ENCODE results near the gene TPP1. TPM values are rescaled to one million over a fixed set of nuclear protein-coding genes. Genes with fewer than 3 reads are reported as not detected.

TPP1 gene
- polyA plus RNA-seq, 3 donors, result 218 to 359 (median 271) TPM

- no peaks in the 10 kb centered on the region for H3K79me2 ChIP-seq (ENCODE audit: insufficient read depth, low read length)
- no peak overlapping the region for H3K27ac Mint-ChIP-seq
- H3K4me1 ChIP-seq (ENCODE audit: control insufficient read depth in 1 of 2, insufficient read depth in 2 of 2, low read length in 2 of 2), result peaks cover 16 to 21% of the 10 kb centered on the region in 2 donors
- H3K36me3 Mint-ChIP-seq, result no peaks in the 10 kb centered on the region
- peaks cover 31% of the 10 kb centered on the region in 2 donors for H3K27me3 ChIP-seq (ENCODE audit: control insufficient read depth in 2 of 2, insufficient read depth in 2 of 2, low read length in 2 of 2)
- no peak for DNase-seq
- H3K9me3 ChIP-seq (replicated peaks in 1 of 2; ENCODE audit: control insufficient read depth in 1 of 2, insufficient read depth in 1 of 2, low read length in 2 of 2), result peaks cover 0 to 5% of the 10 kb centered on the region in 2 donors
- H3K27ac ChIP-seq (ENCODE audit: low read depth in 1 of 2, low read length in 2 of 2), result no peak overlapping the region
- H3K27me3 Mint-ChIP-seq (ENCODE audit: low read depth in 3 of 3), result peaks cover 15 to 16% (median 15%) of the 10 kb centered on the region in 3 donors
- H3K9ac ChIP-seq (ENCODE audit: insufficient read depth, low read length, poor library complexity, severe bottlenecking), result no peak overlapping the region
- H3K4me3 ChIP-seq (replicated peaks in 1 of 3; ENCODE audit: low read depth in 2 of 3, low read length in 3 of 3), result no peak overlapping the region
- H2AFZ ChIP-seq (ENCODE audit: insufficient read depth, low read depth, low read length, poor library complexity, severe bottlenecking), result no peak overlapping the region
- H3K36me3 ChIP-seq (replicated peaks in 1 of 2; ENCODE audit: control insufficient read depth in 1 of 2, insufficient read depth in 2 of 2, low read length in 2 of 2), result no peaks in the 10 kb centered on the region
- H3K9me3 Mint-ChIP-seq, result peaks cover 0 to 4% (median 0%) of the 10 kb centered on the region in 7 donors
- H3K4me3 Mint-ChIP-seq, result no peak overlapping the region
- H3K4me1 Mint-ChIP-seq, result peaks cover 9% of the 10 kb centered on the region
- no peaks in the 10 kb centered on the region for H4K20me1 ChIP-seq (ENCODE audit: insufficient read depth, low read length)
- no peak overlapping the region for H3K4me2 ChIP-seq (replicated peaks; ENCODE audit: extremely low read depth, low read length, poor library complexity, severe bottlenecking)
- 78% methylated on average over 1 of the region's 1 CpG for WGBS (ENCODE audit: insufficient coverage)
- TF ChIP-seq, protein P1, sequence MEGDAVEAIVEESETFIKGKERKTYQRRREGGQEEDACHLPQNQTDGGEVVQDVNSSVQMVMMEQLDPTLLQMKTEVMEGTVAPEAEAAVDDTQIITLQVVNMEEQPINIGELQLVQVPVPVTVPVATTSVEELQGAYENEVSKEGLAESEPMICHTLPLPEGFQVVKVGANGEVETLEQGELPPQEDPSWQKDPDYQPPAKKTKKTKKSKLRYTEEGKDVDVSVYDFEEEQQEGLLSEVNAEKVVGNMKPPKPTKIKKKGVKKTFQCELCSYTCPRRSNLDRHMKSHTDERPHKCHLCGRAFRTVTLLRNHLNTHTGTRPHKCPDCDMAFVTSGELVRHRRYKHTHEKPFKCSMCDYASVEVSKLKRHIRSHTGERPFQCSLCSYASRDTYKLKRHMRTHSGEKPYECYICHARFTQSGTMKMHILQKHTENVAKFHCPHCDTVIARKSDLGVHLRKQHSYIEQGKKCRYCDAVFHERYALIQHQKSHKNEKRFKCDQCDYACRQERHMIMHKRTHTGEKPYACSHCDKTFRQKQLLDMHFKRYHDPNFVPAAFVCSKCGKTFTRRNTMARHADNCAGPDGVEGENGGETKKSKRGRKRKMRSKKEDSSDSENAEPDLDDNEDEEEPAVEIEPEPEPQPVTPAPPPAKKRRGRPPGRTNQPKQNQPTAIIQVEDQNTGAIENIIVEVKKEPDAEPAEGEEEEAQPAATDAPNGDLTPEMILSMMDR (IDR thresholded peaks at IDR 0.05), result no peak
- intact Hi-C loops (cut with micrococcal nuclease), result loop anchor here (5.0 kb wide), 2 partner anchors 41 to 51 kb away; partner anchors contain the start of genes ILK (in 1 of the 2), RRP8 (in 1 of the 2) and TAF10 (in 1 of the 2)
Observed at GRCh38 chr11:6653097-6653496, 33.9 kb upstream of the TPP1 start.

DNA sequence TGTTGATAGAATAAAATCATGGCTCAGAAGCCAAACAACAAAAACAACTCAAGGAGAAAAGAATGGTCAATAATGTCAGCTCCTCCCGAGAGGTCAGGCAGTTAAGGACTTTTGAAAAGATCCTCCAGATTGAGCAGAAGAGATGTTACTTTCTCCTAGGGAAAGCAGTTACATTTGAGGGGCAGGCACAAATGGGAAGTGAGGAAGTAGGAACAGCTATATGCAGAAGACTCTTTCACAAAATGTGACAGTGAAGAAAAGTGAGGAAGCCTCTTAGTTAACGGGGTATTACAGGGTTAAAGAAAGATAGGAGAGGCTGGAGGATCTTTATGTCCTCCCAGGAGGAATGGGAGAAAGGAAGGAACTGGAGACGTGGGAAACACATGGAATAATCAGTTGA lies 33.0 kb upstream of the TPP1 start:
- Mint-ChIP-seq H3K9me3 (peaks cover 0 to 4% (median 0%) of the 10 kb centered on the region in 7 donors), H3K4me3 (no peak overlapping the region), H3K27ac (no peak overlapping the region), H3K4me1 (peaks cover 9% of the 10 kb centered on the region), H3K36me3 (no peaks in the 10 kb centered on the region), H3K27me3 (ENCODE audit: low read depth in 3 of 3) (peaks cover 13 to 14% (median 14%) of the 10 kb centered on the region in 3 donors)
- H3K4me3 ChIP-seq (replicated peaks in 1 of 3; ENCODE audit: low read depth in 2 of 3, low read length in 3 of 3), result no peak overlapping the region
- H3K9me3 ChIP-seq (replicated peaks in 1 of 2; ENCODE audit: control insufficient read depth in 1 of 2, insufficient read depth in 1 of 2, low read length in 2 of 2), result peaks cover 0 to 5% of the 10 kb centered on the region in 2 donors
- DNase-seq, result no peak
- no peak overlapping the region for H2AFZ ChIP-seq (ENCODE audit: insufficient read depth, low read depth, low read length, poor library complexity, severe bottlenecking)
- no peaks in the 10 kb centered on the region for H3K36me3 ChIP-seq (replicated peaks in 1 of 2; ENCODE audit: control insufficient read depth in 1 of 2, insufficient read depth in 2 of 2, low read length in 2 of 2)
- no peaks in the 10 kb centered on the region for H4K20me1 ChIP-seq (ENCODE audit: insufficient read depth, low read length)
- no peak overlapping the region for H3K9ac ChIP-seq (ENCODE audit: insufficient read depth, low read length, poor library complexity, severe bottlenecking)
- TF ChIP-seq, protein P1 (IDR thresholded peaks at IDR 0.05), result no peak
- H3K27me3 ChIP-seq (ENCODE audit: control insufficient read depth in 2 of 2, insufficient read depth in 2 of 2, low read length in 2 of 2), result peaks cover 28% of the 10 kb centered on the region in 2 donors
- whole genome bisulfite sequencing (ENCODE audit: insufficient coverage), result 41% methylated on average over 2 of the region's 3 CpGs
- no peaks in the 10 kb centered on the region for H3K79me2 ChIP-seq (ENCODE audit: insufficient read depth, low read length)
- no peak overlapping the region for H3K4me2 ChIP-seq (replicated peaks; ENCODE audit: extremely low read depth, low read length, poor library complexity, severe bottlenecking)
- H3K27ac ChIP-seq (ENCODE audit: low read depth in 1 of 2, low read length in 2 of 2), result no peak overlapping the region
- intact Hi-C loops (cut with micrococcal nuclease), result loop anchor here (5.0 kb wide), 2 partner anchors 40 to 50 kb away; partner anchors contain the start of genes ILK (in 1 of the 2), RRP8 (in 1 of the 2) and TAF10 (in 1 of the 2)
- H3K4me1 ChIP-seq (ENCODE audit: control insufficient read depth in 1 of 2, insufficient read depth in 2 of 2, low read length in 2 of 2), result peaks cover 25 to 30% of the 10 kb centered on the region in 2 donors
